Measurements from ENCODE around the gene CPB2. TPM values are rescaled to one million over a fixed set of nuclear protein-coding genes. Genes with fewer than 3 reads are reported as not detected.

The CPB2 gene
- total and polyA plus RNA-seq, 8 donors = 0.17 to 18.4 (median 0.35) TPM

- peak overlapping the region; percentile 69 to 86 for H3K4me3 ChIP-seq
- H3K9me3 ChIP-seq = no peaks in the 10 kb centered on the region
- TF ChIP-seq, protein P1, sequence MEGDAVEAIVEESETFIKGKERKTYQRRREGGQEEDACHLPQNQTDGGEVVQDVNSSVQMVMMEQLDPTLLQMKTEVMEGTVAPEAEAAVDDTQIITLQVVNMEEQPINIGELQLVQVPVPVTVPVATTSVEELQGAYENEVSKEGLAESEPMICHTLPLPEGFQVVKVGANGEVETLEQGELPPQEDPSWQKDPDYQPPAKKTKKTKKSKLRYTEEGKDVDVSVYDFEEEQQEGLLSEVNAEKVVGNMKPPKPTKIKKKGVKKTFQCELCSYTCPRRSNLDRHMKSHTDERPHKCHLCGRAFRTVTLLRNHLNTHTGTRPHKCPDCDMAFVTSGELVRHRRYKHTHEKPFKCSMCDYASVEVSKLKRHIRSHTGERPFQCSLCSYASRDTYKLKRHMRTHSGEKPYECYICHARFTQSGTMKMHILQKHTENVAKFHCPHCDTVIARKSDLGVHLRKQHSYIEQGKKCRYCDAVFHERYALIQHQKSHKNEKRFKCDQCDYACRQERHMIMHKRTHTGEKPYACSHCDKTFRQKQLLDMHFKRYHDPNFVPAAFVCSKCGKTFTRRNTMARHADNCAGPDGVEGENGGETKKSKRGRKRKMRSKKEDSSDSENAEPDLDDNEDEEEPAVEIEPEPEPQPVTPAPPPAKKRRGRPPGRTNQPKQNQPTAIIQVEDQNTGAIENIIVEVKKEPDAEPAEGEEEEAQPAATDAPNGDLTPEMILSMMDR (IDR thresholded peaks at IDR 0.05) = no peak
- ATAC-seq = no peak
- peaks cover 0 to 12% of the 10 kb centered on the region in 2 donors for H3K27me3 ChIP-seq
- H3K4me1 ChIP-seq = peaks cover 13 to 27% of the 10 kb centered on the region in 2 donors
- peak overlapping the region; percentile 97 for H3K27ac ChIP-seq
- DNase-seq = no peak
- intact Hi-C loops (cut with DNase I) = no loop called here
- H3K36me3 ChIP-seq = no peaks in the 10 kb centered on the region
Observed at GRCh38 chr13:46053162-46054012, 51.4 kb downstream of the CPB2 start.

- Histone ChIP-seq H3K27me3 (peaks cover 0 to 12% of the 10 kb centered on the region in 2 donors), H3K27ac (peak within 1 kb of the TSS; percentile 97), H3K4me1 (peaks cover 13 to 27% of the 10 kb centered on the region in 2 donors), H3K36me3 (no peaks in the 10 kb centered on the region), H3K4me3 (peak within 1 kb of the TSS; percentile 69 to 86), H3K9me3 (no peaks in the 10 kb centered on the region)
- intact Hi-C loops (cut with DNase I) = no loop called here
- ATAC-seq (peak; percentile 100), DNase-seq (peak; percentile 90 to 97 (median 96))
- TF ChIP-seq, protein P1 (IDR thresholded peaks at IDR 0.05) = peak in 1 of 2 donors; percentile 44
Observed at GRCh38 chr13:46052319-46053161, 52.3 kb downstream of the CPB2 start, which contains the start of gene ZC3H13. ZC3H13 (minus strand) TSS chr13:46052746; CDS start chr13:46045507, 7,239 bp downstream.

GRCh38 chr13:46051968-46052318, 52.9 kb downstream of the CPB2 start:
- no peaks in the 10 kb centered on the region for H3K36me3 ChIP-seq
- H3K4me1 ChIP-seq = peaks cover 13 to 27% of the 10 kb centered on the region in 2 donors
- DNase-seq (no peak), ATAC-seq (peak; percentile 31)
- intact Hi-C loops (cut with DNase I) = no loop called here
- peak overlapping the region; percentile 97 for H3K27ac ChIP-seq
- TF ChIP-seq, protein P1 (IDR thresholded peaks at IDR 0.05) = no peak
- no peaks in the 10 kb centered on the region for H3K9me3 ChIP-seq
- peaks cover 0 to 12% of the 10 kb centered on the region in 2 donors for H3K27me3 ChIP-seq
- peak overlapping the region; percentile 69 to 86 for H3K4me3 ChIP-seq

DNA sequence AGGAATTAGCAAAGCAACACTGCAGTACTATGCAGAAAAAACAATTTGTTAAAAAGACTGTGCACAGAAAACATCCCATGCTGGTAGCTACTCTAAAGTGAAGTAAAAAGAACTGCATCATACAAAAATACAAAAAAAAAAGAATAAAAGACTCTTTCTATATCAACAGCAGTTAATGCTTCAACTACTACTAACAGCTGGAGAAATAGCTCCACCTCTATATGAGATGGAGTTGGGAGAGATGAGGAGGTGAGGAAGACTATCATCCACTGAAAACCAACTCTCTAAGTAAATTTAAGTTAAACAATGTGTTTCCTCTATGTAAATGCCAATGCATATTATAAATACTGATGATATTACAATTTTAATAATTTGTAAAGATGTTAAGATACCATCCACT, 54.1 kb downstream of the CPB2 start:
- Histone ChIP-seq H3K27me3 (peaks cover 0 to 12% of the 10 kb centered on the region in 2 donors), H3K4me3 (no peak overlapping the region)
- intact Hi-C loops (cut with DNase I) = no loop called here

More for the DNA sequence above, 54.1 kb downstream of the CPB2 start:
- TF ChIP-seq, protein P1 (IDR thresholded peaks at IDR 0.05) = no peak
- ATAC-seq (no peak), DNase-seq (no peak)
- Histone ChIP-seq H3K9me3 (no peaks in the 10 kb centered on the region), H3K27ac (no peak overlapping the region), H3K36me3 (no peaks in the 10 kb centered on the region), H3K4me1 (peaks cover 13 to 27% of the 10 kb centered on the region in 2 donors)

Data from left lung (tissue), 10 donors.